Heart left ventricle (tissue), 16 donors: ENCODE measurements around the gene EMP1. TPM values are rescaled to one million over a fixed set of nuclear protein-coding genes. Genes with fewer than 3 reads are reported as not detected.

Source experiments
- ATAC-seq, 4 donors: fragments of 200-7000 bp; cut with Tn5 transposase; one replicate each; pipeline ENCODE4 v1.9.1; 2020 to 2022; ENCODE audit warnings: moderate library complexity in 4 of 4, mild to moderate bottlenecking in 3 of 4, moderate number of reproducible peaks in 1 of 4
- DNase-seq, 5 donors: peaks; one replicate each; pipeline ENCODE4 v3.0.0-alpha.2; 2020
- H3K27ac ChIP-seq, 12 donors: fragments of 200-600 bp; sonication (generic) in 4 of 12; one replicate each; pipeline versions ENCODE4 v1.5.0 to v1.8.0; 2016 to 2022; ENCODE audit warnings: mild to moderate bottlenecking in 2 of 12
- H3K27me3 ChIP-seq, 9 donors: fragments of 200-600 bp; sonication (generic) in 2 of 9; one replicate each; pipeline versions ENCODE4 v1.5.1 to v1.8.0; 2016 to 2022; ENCODE audit warnings: mild to moderate bottlenecking in 3 of 9
- H3K36me3 ChIP-seq, 9 donors: fragments of 200-600 bp; sonication (generic) in 2 of 9; one replicate each; pipeline versions ENCODE4 v1.5.0 to v1.8.0; 2018 to 2022; ENCODE audit warnings: mild to moderate bottlenecking in 2 of 9
- H3K4me1 ChIP-seq, 12 donors: fragments of 200-600 bp; sonication (generic) in 4 of 12; one replicate each; pipeline versions ENCODE4 v1.5.0 to v1.8.0; 2016 to 2022; ENCODE audit warnings: mild to moderate bottlenecking in 3 of 12
- H3K4me3 ChIP-seq, 12 donors: fragments of 200-600 bp; sonication (generic) in 4 of 12; one replicate each; pipeline versions ENCODE4 v1.5.0 to v1.8.0; 2017 to 2022; ENCODE audit warnings: mild to moderate bottlenecking in 9 of 12, moderate library complexity in 4 of 12
- H3K9me3 ChIP-seq, 12 donors: fragments of 200-600 bp; sonication (generic) in 4 of 12; one replicate each; pipeline versions ENCODE4 v1.5.0 to v1.8.0; 2016 to 2022; ENCODE audit warnings: mild to moderate bottlenecking in 1 of 12
- CTCF ChIP-seq, 12 donors: fragments of 200-600 bp; sonication (generic) in 4 of 12; IDR thresholded peaks; one replicate each; pipeline versions ENCODE4 v1.5.0 to v1.8.0; 2018 to 2022; ENCODE audit warnings: antibody characterized with exemption in 12 of 12, mild to moderate bottlenecking in 5 of 12
- POLR2A ChIP-seq, 2 donors: fragments of 450-650 bp; IDR thresholded peaks; one replicate each; pipeline ENCODE4 v1.6.1; 2017; ENCODE audit warnings: antibody characterized with exemption in 2 of 2, mild to moderate bottlenecking in 2 of 2, moderate library complexity in 2 of 2
- WGBS, 4 donors: extraction: QIAGEN DNeasy Blood & Tissue Kit in 2 of 4; methylation state at CpG; one replicate each; pipeline versions ENCODE4 v1.1.5 to v1.1.7; 2013 to 2018; 5-methylcytosine and 5-hydroxymethylcytosine counted together
- intact Hi-C, 10 donors: fragments of 100-400 bp; cut with DNase I; formaldehyde crosslinking; loops; one replicate each; pipeline versions ENCODE4 v1.11.1 to v1.14.2; 2022
- polyA plus RNA-seq, 2 donors: library from polyadenylated mRNA; stranded (reverse); fragments of 200-250 nt; gene quantifications; one replicate each; pipeline ENCODE4 v1.2.3, GENCODE V29; 2013
- total RNA-seq, 9 donors: library from RNA; depleted of rRNA in 2 of 9; stranded (reverse); fragments of >200 nt in 2 of 9; fragmentation: NEBNext Ultra II Directional in 3 of 9; extraction: Animal tissue kit (Norgen Biotek cat#: 25700) in 3 of 9; gene quantifications; one replicate each; pipeline versions ENCODE4 v1.1.0 to v1.2.4, GENCODE V29; 2016 to 2023
- donor health status: ischemic (EF 13 %, LVEDD 7.1; RV severe dilation, severe dysfunction).
- donor health status: healthy with polysubstance abuse.
- donor health status: DM: no; HTN: yes; CAD: no.
- donor health status: DM: no; HTN: no; CAD: no.
- donor health status: ischemic (EF 25% LVEDD 6.9; RV normal size, moderate dysfunction).
- donor health status: ischemic (EF 25% LVEDD 5.7; RV mildly dilated, moderate dysfunction).
- donor health status: healthy.
- donor health status: DM: yes; HTN: yes; CAD: no.
- donor health status: ischemic (EF 35%, LVEDD 5.7; RV mildly dilated, moderate dysfunction).
- donor health status: nonischemic (EF 11% LVEDD 7.7; RV severe dilation, severe dysfunction).
- donor health status: DM: yes; HTN: yes; CAD: no.
- donor health status: PGD.
- donor health status: ischemic (EF 29% LVEDD 5.4; RV normal size, mild dysfunction).
- donor health status: nonischemic (EF 23%, LVEDD 6.1; RV moderate dilation, normal function).

Gene EMP1
- total and polyA plus RNA-seq, 11 donors = 16.4 to 281 (median 101) TPM

GRCh38 chr12:13223179-13223804, 26.8 kb downstream of the EMP1 start:
- Histone ChIP-seq H3K9me3 (no peaks in the 10 kb centered on the region), H3K36me3 (peaks cover 0 to 17% (median 9%) of the 10 kb centered on the region in 9 donors), H3K4me1 (peaks cover 0 to 5% (median 0%) of the 10 kb centered on the region in 12 donors), H3K4me3 (no peak overlapping the region), H3K27me3 (no peaks in the 10 kb centered on the region), H3K27ac (no peak overlapping the region)
- WGBS, 4 donors = 77 to 87% (median 84%) methylated on average over 5 of the region's 5 CpGs
- DNase-seq (no peak), ATAC-seq (no peak)
- TF ChIP-seq CTCF (IDR thresholded peaks at IDR 0.05) (no peak), POLR2A (IDR thresholded peaks at IDR 0.05) (no peak)
- intact Hi-C loops = loop anchor here in 1 of 10 donors (10.0 kb wide), 1 partner anchor 218 kb away; the partner anchor contains the start of gene HEBP1

- DNase-seq (no peak), ATAC-seq (no peak)
- Histone ChIP-seq H3K9me3 (no peaks in the 10 kb centered on the region), H3K27me3 (no peaks in the 10 kb centered on the region), H3K36me3 (peaks cover 0 to 10% (median 2%) of the 10 kb centered on the region in 9 donors), H3K4me1 (peaks cover 0 to 5% (median 0%) of the 10 kb centered on the region in 12 donors), H3K4me3 (no peak overlapping the region), H3K27ac (no peak overlapping the region)
- 48 to 61% (median 58%) methylated on average over 3 of the region's 3 CpGs for WGBS, 4 donors
- intact Hi-C loops = loop anchor here in 1 of 10 donors (10.0 kb wide), 1 partner anchor 219 kb away; the partner anchor contains the start of gene HEBP1
- TF ChIP-seq POLR2A (IDR thresholded peaks at IDR 0.05) (no peak), CTCF (IDR thresholded peaks at IDR 0.05) (no peak)
Observed at GRCh38 chr12:13223941-13224340, 27.4 kb downstream of the EMP1 start.

- Histone ChIP-seq H3K27me3 (no peaks in the 10 kb centered on the region), H3K27ac (no peak overlapping the region), H3K4me3 (no peak overlapping the region), H3K4me1 (peaks cover 0 to 13% (median 0%) of the 10 kb centered on the region in 12 donors), H3K9me3 (peaks cover 0 to 6% (median 0%) of the 10 kb centered on the region in 12 donors), H3K36me3 (no peaks in the 10 kb centered on the region)
- TF ChIP-seq POLR2A (IDR thresholded peaks at IDR 0.05) (no peak), CTCF (IDR thresholded peaks at IDR 0.05) (no peak)
- WGBS, 4 donors = 76 to 94% (median 81%) methylated on average over 6 to 7 of the region's 7 CpGs
- intact Hi-C loops = loop anchor here in 1 of 10 donors (10.0 kb wide), 1 partner anchor 222 kb away; the partner anchor contains the start of gene HEBP1
- DNase-seq (no peak), ATAC-seq (no peak)
Observed at GRCh38 chr12:13227191-13227590, 30.7 kb downstream of the EMP1 start.

- intact Hi-C loops = loop anchor here in 1 of 10 donors (10.0 kb wide), 1 partner anchor 224 kb away; the partner anchor contains the start of gene HEBP1
- Histone ChIP-seq H3K9me3 (peaks cover 0 to 8% (median 0%) of the 10 kb centered on the region in 12 donors), H3K27me3 (no peaks in the 10 kb centered on the region), H3K4me3 (no peak overlapping the region), H3K4me1 (peaks cover 0 to 10% (median 0%) of the 10 kb centered on the region in 12 donors), H3K27ac (no peak overlapping the region), H3K36me3 (no peaks in the 10 kb centered on the region)
- 79 to 81% (median 79%) methylated on average over 7 of the region's 7 CpGs for WGBS, 4 donors
- ATAC-seq = no peak
- TF ChIP-seq POLR2A (IDR thresholded peaks at IDR 0.05) = no peak
- TF ChIP-seq CTCF (IDR thresholded peaks at IDR 0.05) = no peak
- no peak for DNase-seq
Observed at GRCh38 chr12:13228579-13228978, 32.1 kb downstream of the EMP1 start.
